ENCODE results near the gene NAV2. TPM values are rescaled to one million over a fixed set of nuclear protein-coding genes. Genes with fewer than 3 reads are reported as not detected.

Gene NAV2
- total RNA-seq, 2 experiments from 2014 or later, result 0.23 to 0.36 TPM

GRCh38 chr11:20038412-20038811 lies 325.8 kb downstream of the NAV2 start:
- ATAC-seq, result no peak
- intact Hi-C loops (cut with micrococcal nuclease), result no loop called here
- TF ChIP-seq CTCF (IDR thresholded peaks at IDR 0.05), result no peak
- peaks cover 3% of the 10 kb centered on the region for H3K27me3 Mint-ChIP-seq
- H3K36me3 Mint-ChIP-seq (ENCODE audit: low read depth), result no peaks in the 10 kb centered on the region
- H3K4me3 Mint-ChIP-seq, result no peak overlapping the region
- DNase-seq, result no peak
- no peak overlapping the region for H3K27ac Mint-ChIP-seq
- H3K9me3 Mint-ChIP-seq, result no peaks in the 10 kb centered on the region
- peaks cover 2% of the 10 kb centered on the region for H3K4me1 Mint-ChIP-seq (ENCODE audit: low read depth)
- CTCF ChIA-PET, result no interaction called here
- POLR2A ChIA-PET, result no interaction called here

- H3K36me3 Mint-ChIP-seq (ENCODE audit: low read depth), result no peaks in the 10 kb centered on the region
- intact Hi-C loops (cut with micrococcal nuclease), result no loop called here
- H3K4me1 Mint-ChIP-seq (ENCODE audit: low read depth), result peaks cover 2% of the 10 kb centered on the region
- no peak overlapping the region for H3K27ac Mint-ChIP-seq
- no peak for ATAC-seq
- DNase-seq, result no peak
- H3K4me3 Mint-ChIP-seq, result no peak overlapping the region
- ChIA-PET CTCF (no interaction called here), POLR2A (no interaction called here)
- no peaks in the 10 kb centered on the region for H3K9me3 Mint-ChIP-seq
- TF ChIP-seq CTCF (IDR thresholded peaks at IDR 0.05), result no peak
- H3K27me3 Mint-ChIP-seq, result peaks cover 2% of the 10 kb centered on the region
Measured at GRCh38 chr11:20038972-20039371, 326.3 kb downstream of the NAV2 start.

DNA sequence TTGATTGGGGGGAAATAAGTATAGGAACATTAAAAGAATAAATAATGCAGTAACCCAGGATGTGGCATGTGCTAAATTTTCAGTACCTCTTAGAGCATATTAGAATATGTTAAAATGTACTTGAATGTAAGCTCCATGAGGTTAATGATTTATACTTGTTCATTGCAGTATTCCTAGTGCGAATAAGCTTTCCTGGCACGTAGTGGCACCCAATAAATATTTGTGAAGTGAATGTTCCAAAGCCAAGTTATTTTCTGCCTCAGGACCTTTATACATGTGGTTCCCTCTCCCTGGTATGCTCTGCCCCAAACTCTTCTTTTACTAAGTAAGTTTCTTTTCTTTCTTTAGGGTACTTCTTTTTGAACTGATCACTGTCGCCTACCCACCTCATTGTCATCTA lies 328.9 kb downstream of the NAV2 start:
- DNase-seq, result no peak
- Mint-ChIP-seq H3K9me3 (no peaks in the 10 kb centered on the region), H3K4me1 (ENCODE audit: low read depth) (peaks cover 2% of the 10 kb centered on the region), H3K27ac (no peak overlapping the region), H3K4me3 (no peak overlapping the region), H3K36me3 (ENCODE audit: low read depth) (no peaks in the 10 kb centered on the region), H3K27me3 (peaks cover 2% of the 10 kb centered on the region)
- TF ChIP-seq CTCF (IDR thresholded peaks at IDR 0.05), result no peak
- no peak for ATAC-seq
- intact Hi-C loops (cut with micrococcal nuclease), result no loop called here
- ChIA-PET CTCF (interaction anchor here (1.2 kb wide), 1 partner anchor 63 kb away, joined by 3 read pairs; no protein-coding TSS in a partner anchor), POLR2A (no interaction called here)

DNA sequence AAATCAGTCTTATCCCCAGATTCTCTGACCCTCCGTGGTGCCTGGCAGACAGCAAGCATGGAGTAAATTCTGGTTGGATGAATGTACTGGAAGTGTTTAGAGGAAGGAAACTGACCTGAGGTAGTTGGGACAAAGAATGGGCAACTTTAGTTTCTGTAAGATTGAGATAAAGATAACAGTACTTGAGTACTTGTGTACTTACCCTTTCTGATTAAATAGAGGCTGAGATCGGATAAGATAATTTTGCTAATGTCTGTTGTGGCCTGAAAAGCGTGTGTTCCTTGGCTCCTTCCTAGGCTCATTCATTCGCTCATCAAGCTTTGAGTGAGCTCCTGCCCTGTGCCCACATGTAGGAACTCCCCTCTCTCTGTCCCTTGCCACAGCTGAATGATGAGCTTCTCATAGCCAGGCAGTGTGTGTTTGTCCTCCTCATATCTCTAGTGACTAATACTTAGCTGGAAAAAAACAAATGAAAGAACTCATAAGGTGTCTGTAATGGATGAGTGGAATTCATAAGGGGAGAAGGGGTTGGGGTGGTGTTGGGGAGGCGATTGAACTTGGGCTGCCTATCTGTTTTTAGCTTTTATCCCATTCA lies 329.5 kb downstream of the NAV2 start:
- CTCF ChIA-PET, result interaction anchor here (1.2 kb wide), 1 partner anchor 63 kb away, joined by 3 read pairs; no protein-coding TSS in a partner anchor

More for the DNA sequence above, 329.5 kb downstream of the NAV2 start:
- Mint-ChIP-seq H3K36me3 (ENCODE audit: low read depth) (no peaks in the 10 kb centered on the region), H3K4me3 (no peak overlapping the region), H3K27ac (no peak overlapping the region), H3K4me1 (ENCODE audit: low read depth) (peaks cover 2% of the 10 kb centered on the region), H3K9me3 (no peaks in the 10 kb centered on the region), H3K27me3 (peaks cover 2% of the 10 kb centered on the region)
- intact Hi-C loops (cut with micrococcal nuclease), result no loop called here
- DNase-seq (no peak), ATAC-seq (no peak)
- TF ChIP-seq CTCF (IDR thresholded peaks at IDR 0.05), result no peak
- POLR2A ChIA-PET, result no interaction called here
